SH-SY5Y (cell line): ENCODE results near the gene PCGF1.

Experiments
- GATA2 ChIP-seq: IDR thresholded peaks from 2 replicates; pipeline ENCODE4 v1.6.1; 2011; ENCODE audit warnings: mild to moderate bottlenecking, low read depth, low read length
- GATA3 ChIP-seq: IDR thresholded peaks from 2 replicates; pipeline ENCODE4 v1.6.1; 2011; ENCODE audit warnings: low read depth, mild to moderate bottlenecking, low read length, moderate library complexity

Gene PCGF1

DNA sequence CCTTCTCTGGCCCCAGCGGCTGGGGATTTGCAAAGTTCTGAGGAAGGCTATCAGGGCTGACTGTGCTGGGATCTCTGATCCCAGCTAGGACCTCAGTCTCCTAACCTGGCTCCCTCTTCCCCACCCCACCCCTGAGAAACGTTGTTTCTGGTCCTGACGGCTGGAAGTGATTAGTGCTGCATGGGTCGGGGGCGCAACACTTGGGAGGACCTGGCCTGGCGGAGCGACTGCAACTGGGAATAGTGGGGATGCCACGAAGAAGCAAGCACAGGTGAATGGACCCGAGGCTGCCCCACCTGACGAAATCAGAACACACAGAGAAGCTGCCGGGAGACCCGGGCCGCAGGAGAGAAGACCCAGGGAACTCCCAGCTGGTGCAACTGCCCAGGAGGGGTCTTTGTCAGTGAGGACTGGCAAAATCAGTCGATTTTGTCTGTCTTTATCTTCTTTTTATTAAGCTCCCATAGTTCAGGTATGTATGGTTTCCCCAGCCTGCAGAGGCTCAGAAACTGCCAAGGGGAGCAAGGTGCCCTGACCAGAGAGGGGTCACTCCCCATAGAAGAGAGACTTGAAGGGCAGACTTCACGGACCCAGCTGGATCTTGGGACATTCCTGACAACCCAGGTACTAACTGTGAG is 7.4 kb downstream of the PCGF1 start:
- TF ChIP-seq GATA3 (no peak), GATA2 (no peak)

DNA sequence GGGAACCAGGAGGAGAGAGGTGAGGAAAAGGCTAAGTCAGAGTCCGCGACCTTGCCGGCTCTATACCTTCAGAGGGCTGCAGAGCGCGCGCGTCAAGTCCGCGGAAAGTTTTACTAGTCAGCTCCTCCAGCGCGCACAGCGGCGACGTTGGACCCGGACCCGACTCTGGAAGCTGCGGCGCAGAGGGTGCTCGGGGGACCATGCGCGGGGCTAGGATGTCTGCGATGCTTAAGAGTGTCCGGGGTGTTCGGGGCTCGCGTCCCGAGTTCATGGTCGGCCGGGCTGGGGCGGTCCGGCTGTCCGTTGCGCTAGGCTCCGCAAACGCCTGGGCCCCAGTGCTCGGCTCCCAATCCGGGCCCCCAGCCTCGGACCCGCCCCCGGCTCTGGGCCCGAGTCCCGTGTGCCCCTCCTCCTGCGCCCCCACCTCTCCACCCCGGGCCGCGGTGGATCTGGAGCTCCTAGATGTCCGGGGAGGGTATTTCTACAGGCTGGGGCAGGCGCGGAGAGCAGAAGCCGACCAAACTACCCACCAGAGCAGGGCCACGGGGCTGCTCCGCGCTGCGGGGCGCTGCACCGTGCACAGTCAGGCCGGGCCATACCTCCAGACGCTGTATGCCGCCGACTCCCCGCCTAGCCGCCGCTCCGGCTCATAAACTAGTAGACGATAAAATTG is 8.1 kb downstream of the PCGF1 start, which contains the start of gene LBX2:
Gene LBX2, minus strand, starts transcription at position 337 of the 673 bp plus-strand sequence. Its CDS starts 66 bp downstream, at position 271.
- TF ChIP-seq GATA3: no peak
- no peak for TF ChIP-seq GATA2

DNA sequence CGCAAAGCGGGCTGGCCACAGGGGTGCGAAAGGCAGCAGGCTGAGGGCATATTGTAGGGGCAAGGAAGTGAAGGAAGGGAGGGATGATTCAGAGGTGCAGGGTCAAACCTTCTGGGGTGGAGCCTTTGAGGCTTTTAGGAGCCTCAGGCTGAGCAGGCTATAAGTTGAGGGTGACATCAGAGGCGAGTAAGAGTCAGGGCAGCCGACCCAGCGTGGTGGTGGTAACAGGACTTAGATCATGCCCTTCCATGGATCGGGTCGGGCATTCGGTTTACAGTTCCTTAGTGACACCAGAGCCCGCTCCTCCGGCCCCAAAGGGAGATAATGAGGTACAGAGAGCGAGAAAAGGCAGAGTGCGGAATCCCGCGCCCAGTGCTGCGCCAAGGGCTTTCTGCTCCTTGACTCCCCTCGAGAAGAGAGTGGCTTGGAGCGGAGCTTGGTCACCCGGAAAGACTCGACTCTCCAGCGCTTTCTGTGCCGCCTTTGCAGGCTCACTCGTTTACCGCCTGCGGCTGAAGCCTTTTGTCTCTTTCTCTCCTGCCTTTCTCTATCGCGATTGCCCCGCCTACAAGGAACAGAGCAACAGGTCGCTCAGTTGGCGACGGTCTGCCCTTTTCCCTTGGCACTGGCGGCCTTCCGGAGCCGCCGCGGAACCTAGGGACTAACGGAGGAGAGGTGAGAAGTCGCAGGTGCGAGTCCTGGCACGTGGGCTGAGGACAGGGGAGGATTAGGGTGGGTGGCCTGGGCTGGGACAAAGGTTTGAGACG is 8.8 kb downstream of the PCGF1 start:
- no peak for TF ChIP-seq GATA2
- TF ChIP-seq GATA3: no peak

DNA sequence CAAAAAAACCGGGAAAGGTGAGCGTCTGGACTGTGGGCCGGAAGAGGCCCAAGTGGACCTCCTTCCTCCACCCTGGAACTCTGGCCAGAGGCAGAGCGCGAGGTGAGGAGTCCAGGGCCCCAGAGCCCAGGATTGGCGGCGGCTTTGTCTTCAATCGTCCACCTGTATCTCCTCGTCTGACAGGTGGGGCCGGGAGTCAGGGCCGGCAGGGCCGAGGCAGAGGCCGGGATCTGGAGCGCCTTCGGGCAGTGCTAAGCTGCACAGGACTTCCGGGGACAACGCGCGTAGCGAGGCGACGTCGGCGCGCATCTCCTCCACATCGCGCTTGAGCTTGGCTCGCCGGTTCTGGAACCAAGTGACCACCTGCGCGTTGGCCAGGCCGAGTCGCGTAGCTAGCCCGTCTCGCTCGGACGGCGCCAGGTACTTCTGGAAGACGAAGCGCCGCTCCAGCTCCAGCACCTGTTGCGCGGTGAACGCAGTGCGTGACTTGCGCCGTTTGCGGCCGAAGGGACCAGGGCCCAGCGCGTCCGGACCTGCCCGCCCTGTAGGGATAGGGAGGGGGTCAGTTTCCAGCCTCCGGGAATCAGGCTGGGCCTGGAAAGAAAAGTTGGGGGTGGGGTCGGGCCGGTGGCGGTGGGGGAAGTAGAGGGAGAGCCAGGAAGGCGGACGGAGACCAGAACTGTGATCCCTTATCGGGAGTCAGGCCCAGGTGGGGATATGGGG is 9.6 kb downstream of the PCGF1 start:
- TF ChIP-seq GATA2: no peak
- TF ChIP-seq GATA3: no peak

DNA sequence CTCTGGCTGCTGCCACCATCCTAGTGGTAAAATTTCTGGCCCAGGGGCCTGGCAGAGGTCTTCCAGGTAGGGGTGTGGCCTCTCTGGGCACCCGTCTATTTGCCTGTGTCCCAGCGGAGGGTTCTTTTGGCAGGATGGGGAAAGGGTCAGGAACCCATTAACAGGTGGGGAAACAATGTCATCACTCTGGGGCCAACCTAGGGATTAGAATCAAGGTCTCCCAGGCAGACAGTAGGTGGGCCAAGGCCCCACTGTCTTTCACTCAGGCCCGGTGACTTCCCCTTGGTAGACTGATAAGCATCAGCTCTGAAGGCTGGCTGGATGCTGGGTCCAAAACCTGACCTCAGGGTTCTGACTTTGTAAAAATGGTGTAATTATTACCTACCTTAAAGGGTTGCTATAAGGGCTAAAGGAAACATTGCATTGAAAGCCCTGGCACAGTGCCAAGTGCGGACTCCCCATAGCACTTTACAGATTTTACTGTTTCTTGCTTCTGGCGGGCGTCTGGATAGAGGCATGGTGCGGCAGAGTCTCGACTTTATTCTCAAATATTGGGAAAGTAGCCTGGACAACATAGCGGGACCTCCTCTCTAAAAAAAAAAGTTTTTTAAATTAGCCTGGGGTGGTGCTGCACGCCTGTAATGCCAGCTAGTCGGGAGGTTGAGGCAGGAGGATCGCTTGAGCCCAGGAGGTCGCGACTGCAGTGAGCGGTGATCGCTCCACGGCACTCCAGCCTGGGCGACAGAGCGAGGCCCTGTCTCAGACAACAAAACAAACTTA is 10.3 kb downstream of the PCGF1 start:
- peak; percentile 47 for TF ChIP-seq GATA2
- no peak for TF ChIP-seq GATA3

DNA sequence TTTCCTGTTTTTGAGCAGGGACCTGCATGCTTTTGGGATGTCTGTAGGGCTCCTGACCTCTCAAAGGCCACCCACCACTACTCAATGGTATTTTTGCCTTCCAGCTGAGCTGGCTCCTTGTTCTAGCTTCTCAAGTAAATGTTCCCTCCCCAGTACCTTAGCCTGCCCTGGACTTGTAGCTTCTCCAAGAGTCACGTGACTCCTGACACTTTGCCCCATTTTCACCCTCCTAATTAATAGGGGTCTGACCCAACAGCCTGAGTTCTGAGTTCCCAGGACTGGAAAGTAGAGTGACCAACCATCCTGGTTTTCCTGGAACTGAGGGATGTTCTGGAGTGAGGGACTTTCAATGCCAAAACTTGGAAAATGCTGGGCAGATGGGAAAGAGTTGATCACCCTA is 12.1 kb downstream of the PCGF1 start:
- no peak for TF ChIP-seq GATA3
- TF ChIP-seq GATA2: no peak

DNA sequence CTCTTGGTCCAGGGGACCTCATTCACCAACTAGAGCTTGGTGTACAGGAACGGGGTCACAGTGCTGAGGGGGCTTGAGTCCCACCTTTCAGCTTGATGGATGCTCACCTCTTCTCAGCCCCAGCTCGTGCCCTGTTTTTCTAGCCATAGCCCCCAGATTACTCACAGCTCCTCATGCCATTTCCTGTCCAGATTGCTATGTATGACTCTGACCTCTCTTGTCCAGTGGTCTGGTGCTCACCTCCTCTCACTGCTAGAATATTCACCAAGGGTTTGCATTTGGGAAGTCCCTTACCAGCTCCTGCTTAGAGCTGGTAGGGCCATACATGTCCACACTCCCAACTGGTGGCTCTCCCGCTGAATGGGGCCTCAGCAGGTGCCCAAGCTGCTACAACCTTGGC is 13.9 kb downstream of the PCGF1 start:
- TF ChIP-seq GATA2 (no peak), GATA3 (no peak)

DNA sequence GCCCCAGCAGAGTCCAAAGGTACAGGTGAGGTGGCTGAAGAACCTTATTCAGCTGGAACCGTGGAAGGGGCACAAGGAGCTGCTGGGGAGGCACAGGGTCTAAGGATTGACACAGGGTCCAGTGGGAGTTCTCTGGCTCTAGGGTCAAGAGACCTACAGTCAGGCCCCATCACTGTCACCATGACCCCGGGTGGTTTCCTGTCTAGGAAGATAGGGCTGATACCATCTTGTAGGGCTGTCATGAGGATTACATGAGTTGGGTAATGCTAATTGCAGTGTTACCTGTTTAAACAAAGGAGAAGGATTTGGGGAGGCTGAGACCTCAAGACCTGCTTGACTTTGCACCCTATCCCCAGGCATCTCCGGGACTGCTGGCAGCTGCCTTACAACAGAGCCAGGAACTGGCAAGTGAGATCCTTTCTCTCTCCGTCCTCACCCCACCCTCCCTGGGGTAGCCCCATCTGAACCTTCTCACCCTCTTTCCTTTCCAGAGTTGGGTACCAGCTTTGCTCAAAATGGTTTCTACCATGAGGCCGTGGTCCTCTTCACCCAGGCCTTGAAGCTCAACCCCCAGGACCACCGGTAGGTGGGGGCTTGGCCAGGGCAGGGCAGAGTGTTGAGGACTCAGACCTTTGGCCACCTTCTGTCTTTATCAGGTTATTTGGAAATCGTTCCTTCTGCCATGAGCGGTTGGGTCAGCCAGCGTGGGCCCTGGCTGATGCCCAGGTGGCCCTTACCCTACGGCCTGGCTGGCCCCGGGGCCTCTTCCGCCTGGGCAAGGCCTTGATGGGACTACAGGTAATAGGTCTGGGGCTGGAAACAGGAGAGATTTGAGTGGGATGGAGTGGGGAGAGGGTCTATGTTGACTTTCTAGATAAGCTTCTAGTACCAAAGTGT is 15.6 kb downstream of the PCGF1 start:
- no peak for TF ChIP-seq GATA2

DNA sequence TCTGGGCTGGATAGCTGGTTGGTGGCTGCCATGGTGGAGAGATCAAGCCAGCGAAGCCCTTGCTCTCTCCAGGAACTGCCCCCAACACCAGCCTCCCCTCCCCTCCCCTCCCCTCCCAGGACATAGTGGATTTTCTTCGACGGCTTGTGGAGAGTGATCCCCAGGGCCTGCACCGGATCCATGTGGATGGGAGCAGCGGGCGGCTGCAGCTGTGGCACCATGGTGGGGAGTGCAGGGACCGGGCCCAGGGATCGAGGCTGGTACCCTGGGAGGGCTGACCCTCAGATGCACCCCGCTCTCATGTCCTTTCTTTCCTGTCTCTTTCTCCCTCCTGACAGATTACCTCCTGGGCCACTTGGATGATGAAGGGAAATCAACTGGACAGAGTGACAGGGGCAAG is 17.6 kb downstream of the PCGF1 start:
- no peak for TF ChIP-seq GATA2
- no peak for TF ChIP-seq GATA3

DNA sequence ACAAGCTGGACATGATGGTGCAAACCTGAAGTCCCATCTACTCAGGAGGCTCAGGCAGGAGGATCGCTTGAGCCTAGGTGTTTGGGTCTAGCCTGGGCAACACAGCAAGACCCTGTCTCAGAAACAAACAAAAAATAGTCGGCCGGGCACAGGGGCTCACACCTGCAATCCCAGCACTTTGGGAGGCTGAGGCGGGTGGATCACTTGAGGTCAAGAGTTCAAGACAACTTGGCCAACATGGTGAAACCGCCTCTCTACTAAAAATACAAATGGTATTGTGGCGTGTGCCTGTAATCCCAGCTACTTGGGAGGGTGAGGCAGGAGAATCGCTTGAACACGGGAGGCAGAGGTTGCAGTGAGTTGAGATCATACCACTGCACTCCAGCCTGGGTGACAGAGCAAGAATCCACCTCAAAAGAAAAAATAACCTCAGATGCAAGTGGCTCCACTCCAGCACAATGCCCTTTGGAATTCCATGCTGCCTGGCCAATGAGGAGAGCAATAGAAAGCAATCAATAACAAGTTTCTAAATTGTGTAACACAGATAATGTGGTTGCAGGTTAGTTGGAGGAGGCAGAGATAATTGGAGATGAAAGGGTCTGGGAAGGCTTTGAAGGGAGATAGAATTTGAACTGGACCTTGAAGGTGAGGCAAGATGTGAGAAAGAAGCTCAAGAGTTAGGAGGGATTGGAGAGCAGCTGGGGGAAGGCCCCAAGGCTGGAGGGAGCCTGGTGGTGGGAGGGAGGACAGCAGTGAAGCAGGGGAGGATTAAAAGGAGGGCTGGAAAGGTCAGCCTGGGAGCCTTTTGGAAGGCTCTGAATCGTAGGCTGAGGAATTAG is 18.6 kb downstream of the PCGF1 start:
- no peak for TF ChIP-seq GATA3
- TF ChIP-seq GATA2: no peak

DNA sequence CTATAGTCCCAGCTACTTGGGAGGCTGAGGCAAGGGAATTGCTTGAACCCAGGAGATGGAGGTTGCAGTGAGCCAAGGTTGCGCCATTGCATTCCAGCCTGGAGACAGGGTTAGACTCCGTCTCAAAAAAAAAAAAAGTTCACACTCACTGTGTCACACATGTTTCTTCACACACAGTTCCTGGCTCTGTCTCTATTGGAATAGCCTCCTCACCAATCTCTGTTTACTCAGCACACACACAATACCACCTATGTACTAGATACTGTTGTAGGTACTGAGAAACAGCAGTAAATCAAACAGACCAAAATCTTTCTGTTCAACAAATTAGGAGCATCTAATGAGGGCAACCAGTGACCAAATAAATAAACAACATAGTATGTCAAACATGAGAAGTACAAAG is 21.4 kb downstream of the PCGF1 start:
- no peak for TF ChIP-seq GATA2
